Right renal pelvis (tissue), 4 donors: ENCODE measurements around the gene STAU1. TPM values are rescaled to one million over a fixed set of nuclear protein-coding genes. Genes with fewer than 3 reads are reported as not detected.
A peak's percentile ranks its signal among the peaks of the same experiment; 100 is the strongest.
"Not testable (repeated sequence)": the region's sequence is repeated elsewhere in the genome, so short reads cannot be mapped to it uniquely, and the experiment has no call there.

ENCODE experiments used
- DNase-seq, 4 donors: peaks; one replicate each; pipeline ENCODE4 v3.0.0-alpha.2; 2013; ENCODE audit warnings: low read depth in 4 of 4, low spot score in 3 of 4, missing footprints in 1 of 4
- polyA plus RNA-seq, 4 donors: library from polyadenylated mRNA; unstranded; fragments of 120-200 nt; gene quantifications; one replicate each; pipeline ENCODE4 v1.2.1, GENCODE V29; 2013; ENCODE audit not compliant: insufficient read length in 4 of 4

The STAU1 gene
- polyA plus RNA-seq, 4 donors, result 121 to 136 (median 130) TPM

DNA sequence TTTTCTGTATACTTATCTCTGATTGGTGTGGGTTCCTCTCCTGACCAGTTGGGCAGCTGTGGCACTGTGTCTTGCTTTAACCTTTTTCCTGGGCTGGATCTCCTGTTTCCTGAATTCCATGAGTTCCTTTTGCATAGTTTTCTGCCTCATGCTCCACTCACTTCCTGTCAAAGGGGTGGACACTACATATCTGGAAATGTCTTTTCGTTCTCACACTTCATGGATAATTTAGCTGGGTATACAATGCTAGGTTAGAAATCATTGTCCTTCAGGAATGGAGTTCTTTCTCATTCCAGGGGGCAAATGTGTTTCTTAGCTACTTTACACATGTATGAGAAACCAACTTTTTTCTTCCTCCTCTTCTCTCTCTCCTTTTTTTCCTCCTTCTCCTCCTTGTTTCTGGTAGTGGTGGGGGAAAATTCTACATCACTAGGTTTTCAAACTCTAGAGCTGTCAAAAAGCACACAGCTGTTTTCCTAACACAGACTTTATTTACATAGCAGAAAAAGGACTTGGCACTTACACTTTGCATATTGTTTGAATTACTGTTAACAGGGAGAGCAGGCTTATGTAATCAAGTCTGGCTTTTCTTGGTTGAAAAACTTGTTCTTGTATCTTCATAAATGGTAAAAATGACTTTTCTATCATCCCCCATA, 22.1 kb upstream of the STAU1 start:
- no peak for DNase-seq

- no peak for DNase-seq
Observed at GRCh38 chr20:49207076-49207475, 18.9 kb upstream of the STAU1 start.

GRCh38 chr20:49203746-49204145, 15.6 kb upstream of the STAU1 start:
- no peak for DNase-seq

DNA sequence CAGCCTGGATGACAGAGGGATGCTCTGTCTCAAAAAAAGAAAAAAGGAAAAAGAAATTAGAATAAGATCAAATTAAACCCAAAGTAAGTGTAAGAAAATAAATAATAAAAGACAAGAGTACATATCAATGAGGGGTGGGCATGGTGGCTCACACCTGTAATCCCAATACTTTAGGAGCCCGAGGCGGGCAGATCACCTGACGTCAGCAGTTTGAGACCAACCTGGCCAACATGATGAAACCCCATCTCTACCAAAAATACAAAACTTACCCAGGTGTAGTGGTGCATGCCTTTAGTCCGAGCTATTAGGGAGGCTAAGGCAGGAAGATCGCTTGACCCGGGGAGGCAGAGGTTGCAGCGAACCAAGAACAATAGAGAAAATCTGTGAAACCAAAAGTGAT, 14.9 kb upstream of the STAU1 start:
- no peak for DNase-seq

DNA sequence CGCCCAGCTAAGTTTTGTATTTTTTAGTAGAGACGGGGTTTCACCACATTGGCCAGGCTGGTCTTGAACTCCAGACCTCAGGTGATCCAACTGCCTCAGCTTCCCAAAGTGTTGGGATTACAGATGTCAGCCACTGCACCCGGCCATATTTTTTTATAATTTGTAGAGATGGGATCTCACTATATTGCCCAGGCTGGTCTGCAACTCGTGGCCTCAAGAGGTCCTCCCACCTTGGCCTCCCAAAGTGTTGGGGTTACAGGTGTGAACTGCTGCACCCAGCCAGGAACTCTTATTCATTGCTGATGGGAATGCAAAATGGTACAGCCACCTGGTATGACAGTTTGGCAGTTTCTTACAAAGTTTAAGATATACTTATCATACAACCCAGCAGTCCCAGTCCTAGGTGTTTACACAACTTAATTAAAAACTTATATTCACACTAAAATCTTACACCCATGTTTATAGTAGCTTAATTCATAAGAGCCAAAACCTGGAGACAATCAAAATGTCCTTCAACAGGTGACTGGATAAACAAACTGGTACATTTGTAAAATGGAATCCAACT, 11.7 kb upstream of the STAU1 start:
- no peak for DNase-seq

DNA sequence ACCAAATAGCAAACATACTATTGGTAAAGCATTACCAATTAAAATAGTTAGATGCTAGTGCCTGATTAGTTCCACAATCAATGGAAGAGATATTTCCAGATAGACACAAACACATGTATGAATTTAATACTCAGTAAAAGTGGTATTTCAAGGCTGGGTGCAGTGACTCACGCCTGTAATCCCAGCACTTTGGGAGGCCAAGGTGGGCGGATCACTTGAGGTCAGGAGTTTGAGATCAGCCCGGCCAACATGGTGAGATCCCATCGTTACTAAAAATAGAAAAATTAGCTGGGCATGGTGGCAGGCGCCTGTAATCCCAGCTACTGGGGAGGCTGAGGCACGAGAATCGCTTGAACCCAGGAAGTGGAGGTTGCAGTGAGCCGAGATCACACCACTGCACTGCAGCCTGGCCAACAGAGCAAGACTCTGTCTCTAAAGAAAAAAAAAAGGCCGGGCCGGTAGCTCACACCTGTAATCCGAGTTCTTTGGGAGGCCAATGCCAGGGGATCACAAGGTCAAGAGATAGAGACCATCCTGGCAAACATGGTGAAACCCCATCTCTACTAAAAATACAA, 4.9 kb upstream of the STAU1 start:
- DNase-seq, result not testable (repeated sequence)

GRCh38 chr20:49187330-49187850, 744 bp downstream of the STAU1 start:
- peak in 1 of 4 donors; percentile 21 for DNase-seq

DNA sequence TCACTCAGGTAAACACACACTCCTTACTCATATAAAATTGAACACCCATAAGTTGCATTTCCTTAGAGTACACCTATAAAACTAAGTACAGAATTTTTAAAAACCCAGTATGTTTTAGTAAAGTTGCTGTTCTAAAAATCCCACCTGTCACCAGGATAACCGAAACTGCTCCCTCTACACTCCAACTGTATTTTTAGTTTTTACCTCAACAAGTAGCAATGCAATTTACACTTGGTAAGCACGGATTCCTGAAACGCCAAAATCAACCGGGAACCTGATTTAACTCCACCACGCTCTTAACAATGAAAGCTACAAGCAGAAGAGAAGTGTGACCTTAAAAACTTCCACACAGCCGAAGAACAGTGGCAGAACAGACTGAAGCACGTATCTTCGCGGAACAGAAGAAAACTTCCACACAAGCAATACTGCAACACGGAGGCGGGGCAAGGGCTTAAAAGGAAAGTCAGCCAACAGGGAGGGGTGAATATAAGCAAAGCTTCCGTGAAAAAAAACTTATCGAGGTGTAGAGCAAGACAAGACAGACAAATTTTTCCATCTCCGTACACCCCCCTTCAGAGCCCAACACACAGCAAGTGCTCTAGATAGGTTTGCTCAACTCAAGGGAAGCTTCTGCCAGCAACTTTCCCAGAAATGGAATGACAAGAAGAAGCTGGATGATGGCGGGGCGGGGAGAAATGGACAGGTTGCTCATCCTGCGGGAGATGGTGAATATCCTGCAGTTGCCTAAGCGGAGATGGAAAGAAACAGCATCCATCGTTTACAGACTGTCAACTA, 1.4 kb downstream of the STAU1 start:
- DNase-seq, result peak in 1 of 4 donors; percentile 28

- no peak for DNase-seq
Observed at GRCh38 chr20:49185071-49185761, 2.9 kb downstream of the STAU1 start.

- no peak for DNase-seq
Observed at GRCh38 chr20:49184691-49185070, 3.5 kb downstream of the STAU1 start.

DNA sequence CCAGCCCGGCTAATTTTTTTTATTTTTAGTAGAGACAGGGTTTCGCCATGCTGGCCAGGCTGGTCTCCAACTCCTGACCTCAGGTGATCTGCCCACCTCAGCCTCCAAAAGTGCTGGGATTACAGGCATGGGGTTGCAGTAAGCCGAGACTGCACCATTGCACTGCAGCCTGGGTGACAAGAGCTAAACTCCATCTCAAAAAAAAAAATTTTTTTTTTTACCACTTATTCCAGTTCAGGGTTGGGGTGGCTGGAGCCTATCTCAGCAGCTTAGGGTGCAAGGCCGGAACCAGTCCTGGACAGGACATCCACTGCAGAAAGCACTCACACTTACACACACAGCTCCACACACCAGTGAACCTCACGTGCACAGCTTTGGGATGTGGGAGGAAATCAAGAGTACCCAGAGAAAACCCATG, 4.0 kb downstream of the STAU1 start:
- not testable (repeated sequence) for DNase-seq

- DNase-seq, result no peak
Observed at GRCh38 chr20:49183444-49183843, 4.7 kb downstream of the STAU1 start.

GRCh38 chr20:49181265-49181877, 6.8 kb downstream of the STAU1 start:
- no peak for DNase-seq

DNA sequence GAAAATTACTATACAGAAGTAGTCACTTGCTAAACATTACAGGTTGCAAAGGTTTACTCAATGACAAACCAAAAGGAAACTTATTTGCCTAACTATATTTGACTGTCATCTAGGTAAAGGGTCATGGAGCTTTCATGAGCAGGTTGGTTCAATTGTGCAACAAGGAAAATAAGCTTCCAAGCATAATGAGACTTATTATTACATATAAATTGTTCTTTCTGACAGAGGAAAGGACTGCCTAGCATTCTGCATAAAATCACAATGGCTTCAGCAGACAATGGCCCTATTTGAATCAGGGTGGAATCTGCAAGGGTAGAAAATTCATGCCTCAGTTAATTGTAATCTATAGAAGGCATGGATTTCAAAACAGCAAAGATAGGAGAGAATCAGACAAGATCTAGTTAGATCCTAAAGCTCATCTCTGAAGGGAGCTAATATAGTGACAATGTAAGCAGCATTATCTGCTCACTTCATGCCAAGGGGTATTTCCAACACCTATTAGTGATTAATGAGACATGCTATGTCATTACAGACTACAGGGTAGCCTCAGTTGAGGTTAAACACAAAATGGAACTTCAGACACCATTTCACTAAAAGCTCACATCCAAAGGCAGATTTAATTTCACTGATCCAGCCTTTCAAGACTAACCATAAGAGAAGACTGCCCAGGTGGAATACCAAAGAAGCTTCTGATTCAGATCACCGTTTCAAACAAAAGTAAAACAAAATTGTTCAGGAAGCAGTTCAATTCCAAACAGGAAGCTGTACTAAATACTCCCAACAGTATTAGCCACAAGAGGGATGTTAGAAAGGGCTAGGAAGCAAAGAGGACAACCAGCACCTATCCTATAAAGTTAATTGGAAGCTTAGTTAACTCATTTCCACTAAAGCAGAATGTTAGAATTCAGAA, 8.5 kb downstream of the STAU1 start:
- no peak for DNase-seq

DNA sequence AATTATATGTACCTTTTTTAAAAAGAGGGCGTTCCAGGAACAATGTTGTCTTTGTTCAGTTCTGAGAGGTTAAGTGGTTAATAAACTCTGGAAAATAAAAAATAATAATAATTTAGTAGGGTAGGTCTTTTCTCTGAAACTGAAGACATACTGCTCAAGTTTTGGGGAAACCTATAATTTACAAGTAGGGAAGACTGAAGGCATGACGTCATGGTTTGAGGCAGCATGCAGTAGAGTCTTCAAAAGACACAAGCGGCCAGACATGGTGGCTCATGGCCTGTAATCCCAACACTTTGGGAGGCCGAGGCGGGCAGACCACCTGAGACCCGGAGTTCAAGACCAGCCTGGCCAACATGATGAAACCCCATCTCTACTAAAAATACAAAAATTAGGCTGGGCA, 14.0 kb downstream of the STAU1 start:
- no peak for DNase-seq

DNA sequence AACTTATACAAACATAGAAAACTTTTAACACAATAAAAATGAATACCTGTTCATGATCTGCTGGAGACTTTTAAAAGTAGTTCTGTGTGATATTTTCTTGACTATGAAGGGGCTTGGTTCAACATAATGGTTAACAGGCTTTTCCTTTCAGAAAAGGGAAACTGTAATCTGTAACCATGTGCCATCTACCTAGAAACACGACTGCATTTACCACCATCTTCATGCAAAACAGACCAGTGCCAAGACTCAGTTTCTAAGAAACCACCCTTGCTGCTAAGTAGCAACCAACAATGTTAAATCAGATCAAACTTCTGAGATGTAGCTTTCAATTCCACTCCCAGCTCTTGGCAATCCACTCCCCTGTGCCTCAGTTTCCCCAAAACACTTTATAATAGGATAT, 15.7 kb downstream of the STAU1 start:
- DNase-seq, result no peak

DNA sequence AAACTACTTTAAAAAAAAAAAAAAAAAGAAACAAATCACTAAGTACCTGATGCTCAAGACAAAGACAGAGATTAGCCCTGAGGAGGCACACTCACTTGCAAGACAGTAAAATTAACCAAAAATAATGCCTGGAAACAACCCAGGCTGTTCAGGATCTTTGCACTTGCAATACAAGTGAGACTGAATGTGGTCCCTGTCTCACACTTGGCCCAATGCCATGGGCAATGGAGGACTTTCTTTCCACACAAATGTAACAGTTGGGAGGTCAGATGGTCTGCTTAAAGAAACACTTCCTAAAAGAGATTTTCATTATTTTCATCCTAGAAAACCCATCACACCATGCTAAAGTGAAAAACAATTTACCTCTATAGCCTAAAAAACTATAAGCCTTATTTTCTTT, 16.2 kb downstream of the STAU1 start:
- DNase-seq, result no peak

DNA sequence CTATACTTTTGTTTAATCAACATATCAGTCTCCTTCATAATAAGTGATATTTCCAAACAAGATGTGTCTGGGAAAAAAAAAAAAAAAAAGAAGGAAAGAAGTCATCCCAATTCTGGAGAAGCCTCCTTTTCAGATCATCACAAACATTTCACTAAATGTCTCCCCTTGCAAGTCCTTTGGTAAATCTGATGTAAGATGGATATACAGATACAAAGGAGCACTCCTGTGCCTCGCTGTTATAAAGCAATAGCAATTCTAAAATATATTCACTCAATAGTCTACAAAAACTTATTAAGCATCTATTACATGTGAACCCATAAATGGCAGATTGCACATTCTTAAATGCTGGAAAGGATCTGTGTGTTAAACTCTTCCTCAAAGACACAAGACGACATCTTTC, 17.4 kb downstream of the STAU1 start:
- no peak for DNase-seq

- DNase-seq, result no peak
Observed at GRCh38 chr20:49169547-49169946, 18.6 kb downstream of the STAU1 start.
